Smooth muscle cell (in vitro differentiated cells): ENCODE measurements around the gene TEX10. TPM values are rescaled to one million over a fixed set of nuclear protein-coding genes. Genes with fewer than 3 reads are reported as not detected.

ENCODE experiments used
- DNase-seq: peaks from one replicate; lab custom pipeline; 2025; ENCODE audit not compliant: unreplicated experiment; lab: John Stamatoyannopoulos, UW
- H2AFZ ChIP-seq: fragments of 200-600 bp; sonication (generic); 2 replicates; pipeline ENCODE4 v1.6.0; 2016; ENCODE audit warnings: antibody characterized with exemption, low read depth, mild to moderate bottlenecking
- H3F3A ChIP-seq: fragments of 200-600 bp; sonication (generic); 2 replicates; pipeline ENCODE4 v1.6.0; 2017; ENCODE audit warnings: antibody characterized with exemption, low read depth
- H3K27ac ChIP-seq: fragments of 200-600 bp; sonication (generic); 2 replicates; pipeline ENCODE4 v1.5.1; 2016; ENCODE audit warnings: low read depth, mild to moderate bottlenecking
- H3K27me3 ChIP-seq: fragments of 200-600 bp; sonication (generic); 2 replicates; pipeline ENCODE4 v1.6.1; 2016; ENCODE audit warnings: low read depth, mild to moderate bottlenecking
- H3K36me3 ChIP-seq: fragments of 200-600 bp; sonication (generic); 2 replicates; pipeline ENCODE4 v1.5.1; 2016; ENCODE audit warnings: low read depth
- H3K4me1 ChIP-seq: fragments of 200-600 bp; sonication (generic); 2 replicates; pipeline ENCODE4 v1.5.1; 2016; ENCODE audit warnings: low read depth
- H3K4me2 ChIP-seq: fragments of 200-600 bp; sonication (generic); 2 replicates; pipeline ENCODE4 v1.6.0; 2016; ENCODE audit warnings: mild to moderate bottlenecking
- H3K4me3 ChIP-seq: fragments of 200-600 bp; sonication (generic); 2 replicates; pipeline ENCODE4 v1.5.1; 2016; ENCODE audit warnings: mild to moderate bottlenecking
- H3K79me2 ChIP-seq: fragments of 200-600 bp; sonication (generic); 2 replicates; pipeline ENCODE4 v1.6.0; 2016; ENCODE audit warnings: low read depth, mild to moderate bottlenecking
- H3K9ac ChIP-seq: fragments of 200-600 bp; sonication (generic); 2 replicates; pipeline ENCODE4 v1.6.0; 2016; ENCODE audit warnings: low read depth
- H3K9me3 ChIP-seq: fragments of 200-600 bp; sonication (generic); replicated peaks from 2 replicates; pipeline ENCODE4 v1.5.1; 2016; ENCODE audit warnings: low read depth
- H4K20me1 ChIP-seq: fragments of 200-600 bp; sonication (generic); 2 replicates; pipeline ENCODE4 v1.6.0; 2016; ENCODE audit warnings: low read depth
- CTCF ChIP-seq: fragments of 200-600 bp; sonication (generic); IDR thresholded peaks from 2 replicates; pipeline ENCODE4 v1.5.1; 2017; ENCODE audit warnings: borderline replicate concordance, mild to moderate bottlenecking, antibody characterized with exemption; ENCODE audit not compliant: insufficient read depth, poor library complexity, severe bottlenecking
- WGBS: methylation state at CpG from one replicate; pipeline ENCODE4 v1.1.7; 2016; ENCODE audit warnings: low lambda C conversion rate; 5-methylcytosine and 5-hydroxymethylcytosine counted together
- polyA plus RNA-seq: library from polyadenylated mRNA; unstranded; fragments of >200 nt; fragmentation: Nextera tagmentation; extraction: Ambion mirVana; gene quantifications from 2 replicates; pipeline ENCODE4 v1.2.1, GENCODE V29; 2016
- total RNA-seq: library from RNA; depleted of rRNA; stranded (reverse); fragments of >200 nt; gene quantifications from 2 replicates; pipeline ENCODE4 v1.2.3, GENCODE V29; 2014

Gene TEX10
- total and polyA plus RNA-seq, 2 experiments from 2014 or later: 13.5 to 29.2 TPM

- Histone ChIP-seq H3K9me3 (no peaks in the 10 kb centered on the region), H3K9ac (no peak overlapping the region), H3K36me3 (peaks cover 5% of the 10 kb centered on the region), H3K4me1 (no peaks in the 10 kb centered on the region), H3K4me3 (no peak overlapping the region), H3K4me2 (no peak overlapping the region), H3K27ac (no peak overlapping the region), H3K79me2 (no peaks in the 10 kb centered on the region), H2AFZ (no peak overlapping the region), H3K27me3 (no peaks in the 10 kb centered on the region), H4K20me1 (no peaks in the 10 kb centered on the region), H3F3A (no peaks in the 10 kb centered on the region)
- 72% methylated on average over 5 of the region's 5 CpGs for WGBS
- no peak for TF ChIP-seq CTCF
- no peak for DNase-seq
These were observed 75.4 kb downstream of the TEX10 start for GRCh38 chr9:100277166-100277979.

- no peak for DNase-seq
- H3K36me3 ChIP-seq: no peaks in the 10 kb centered on the region
These were observed 83.1 kb downstream of the TEX10 start for GRCh38 chr9:100269656-100270055.

GRCh38 chr9:100268271-100268670 is 84.5 kb downstream of the TEX10 start:
- TF ChIP-seq CTCF: no peak
- no peaks in the 10 kb centered on the region for H4K20me1 ChIP-seq
- no peaks in the 10 kb centered on the region for H3K27me3 ChIP-seq
- no peaks in the 10 kb centered on the region for H3K36me3 ChIP-seq
- H3K27ac ChIP-seq: no peak overlapping the region
- H3K4me1 ChIP-seq: no peaks in the 10 kb centered on the region
- H3K79me2 ChIP-seq: no peaks in the 10 kb centered on the region
- no peak overlapping the region for H2AFZ ChIP-seq
- no peaks in the 10 kb centered on the region for H3F3A ChIP-seq
- H3K4me2 ChIP-seq: no peak overlapping the region
- H3K9me3 ChIP-seq: no peaks in the 10 kb centered on the region
- WGBS: 76% methylated on average over 4 of the region's 4 CpGs
- DNase-seq: no peak
- no peak overlapping the region for H3K4me3 ChIP-seq
- no peak overlapping the region for H3K9ac ChIP-seq

More at GRCh38 chr9:100269656-100270055, 83.1 kb downstream of the TEX10 start:
- no peaks in the 10 kb centered on the region for H3K79me2 ChIP-seq
- TF ChIP-seq CTCF: no peak
- H3K4me2 ChIP-seq: no peak overlapping the region
- no peaks in the 10 kb centered on the region for H3K4me1 ChIP-seq
- H3K27ac ChIP-seq: no peak overlapping the region
- no peaks in the 10 kb centered on the region for H4K20me1 ChIP-seq
- no peaks in the 10 kb centered on the region for H3K27me3 ChIP-seq
- no peak overlapping the region for H3K9ac ChIP-seq
- WGBS: 97% methylated on average over 1 of the region's 1 CpG
- no peaks in the 10 kb centered on the region for H3K9me3 ChIP-seq
- no peaks in the 10 kb centered on the region for H3F3A ChIP-seq
- H3K4me3 ChIP-seq: no peak overlapping the region
- H2AFZ ChIP-seq: no peak overlapping the region

- no peaks in the 10 kb centered on the region for H4K20me1 ChIP-seq
- no peak overlapping the region for H3K4me2 ChIP-seq
- no peak for TF ChIP-seq CTCF
- DNase-seq: no peak
- H3K9me3 ChIP-seq: no peaks in the 10 kb centered on the region
- no peaks in the 10 kb centered on the region for H3F3A ChIP-seq
- H3K27me3 ChIP-seq: no peaks in the 10 kb centered on the region
- H2AFZ ChIP-seq: no peak overlapping the region
- H3K4me1 ChIP-seq: no peaks in the 10 kb centered on the region
- no peaks in the 10 kb centered on the region for H3K79me2 ChIP-seq
- H3K4me3 ChIP-seq: no peak overlapping the region
- no peak overlapping the region for H3K9ac ChIP-seq
- WGBS: 94% methylated on average over 3 of the region's 3 CpGs
- no peak overlapping the region for H3K27ac ChIP-seq
- no peaks in the 10 kb centered on the region for H3K36me3 ChIP-seq
These were observed 85.5 kb downstream of the TEX10 start for GRCh38 chr9:100267211-100267610.
